Neuronal stem cell (in vitro differentiated cells): ENCODE results near the gene SLC30A2.
A peak's percentile ranks its signal among the peaks of the same experiment; 100 is the strongest.

Experiments
- DNase-seq: peaks from one replicate; pipeline ENCODE4 v3.0.0-alpha.2; 2013; ENCODE audit warnings: low spot score
- H2AFZ ChIP-seq: one replicate; pipeline ENCODE4 v1.6.1; 2013; ENCODE audit warnings: mild to moderate bottlenecking, low read length, inconsistent platforms
- H2AK5ac ChIP-seq: 2 replicates; pipeline ENCODE4 v1.6.1; 2013; ENCODE audit warnings: low read depth, mild to moderate bottlenecking, inconsistent platforms, low read length, moderate library complexity, mixed read lengths
- H2BK120ac ChIP-seq: 2 replicates; pipeline ENCODE4 v1.6.1; 2013; ENCODE audit warnings: low read depth, mild to moderate bottlenecking, inconsistent platforms, low read length, moderate library complexity, mixed read lengths
- H2BK12ac ChIP-seq: one replicate; pipeline ENCODE4 v1.6.1; 2013; ENCODE audit warnings: low read length, inconsistent platforms
- H2BK15ac ChIP-seq: 2 replicates; pipeline ENCODE4 v1.6.1; 2013; ENCODE audit warnings: mild to moderate bottlenecking, low read length, inconsistent platforms, mixed read lengths
- H2BK5ac ChIP-seq: one replicate; pipeline ENCODE4 v1.6.1; 2013; ENCODE audit warnings: inconsistent platforms, mild to moderate bottlenecking, low read length, moderate library complexity
- H3K14ac ChIP-seq: one replicate; pipeline ENCODE4 v1.6.1; 2013; ENCODE audit warnings: low read length, inconsistent platforms
- H3K18ac ChIP-seq: 2 replicates; pipeline ENCODE4 v1.6.1; 2013; ENCODE audit warnings: low read length, inconsistent platforms
- H3K23ac ChIP-seq: 2 replicates; pipeline ENCODE4 v1.6.1; 2013; ENCODE audit warnings: low read depth, mild to moderate bottlenecking, mixed read lengths, low read length, inconsistent platforms; ENCODE audit not compliant: poor library complexity
- H3K27ac ChIP-seq: replicated peaks from 3 replicates; pipeline ENCODE4 v1.5.1; 2013; ENCODE audit warnings: low read length, inconsistent platforms
- H3K27me3 ChIP-seq, 3 experiments: 2 replicates each; pipeline ENCODE4 v1.6.1; 2013; ENCODE audit warnings: low read length in 3 of 3, mild to moderate bottlenecking in 2 of 3, inconsistent platforms in 1 of 3, low read depth in 1 of 3, mixed read lengths in 1 of 3, moderate library complexity in 1 of 3; ENCODE audit not compliant: control insufficient read depth in 3 of 3, insufficient read depth in 3 of 3
- H3K36me3 ChIP-seq, 2 donors: replicated peaks in 1 of 2; 2 replicates each; pipeline ENCODE4 v1.6.1; 2013; ENCODE audit warnings: low read length in 2 of 2; ENCODE audit not compliant: control insufficient read depth in 2 of 2, insufficient read depth in 2 of 2
- H3K4ac ChIP-seq: 2 replicates; pipeline ENCODE4 v1.6.1; 2013; ENCODE audit warnings: inconsistent platforms, mild to moderate bottlenecking, low read length, moderate library complexity
- H3K4me1 ChIP-seq, 2 donors: 1 replicate in 1 of 2; 2 replicates in 1 of 2; pipeline ENCODE4 v1.6.1; 2013; ENCODE audit warnings: low read length in 2 of 2, low read depth in 1 of 2; ENCODE audit not compliant: control insufficient read depth in 2 of 2, insufficient read depth in 1 of 2
- H3K4me2 ChIP-seq: one replicate; pipeline ENCODE4 v1.6.1; 2013; ENCODE audit warnings: mild to moderate bottlenecking, low read length, inconsistent platforms; ENCODE audit not compliant: insufficient read depth, poor library complexity, severe bottlenecking
- H3K4me3 ChIP-seq, 2 donors: 2 replicates each; pipeline ENCODE4 v1.5.1; 2013; ENCODE audit warnings: low read length in 2 of 2, mild to moderate bottlenecking in 2 of 2, inconsistent platforms in 1 of 2, moderate library complexity in 1 of 2
- H3K79me1 ChIP-seq: one replicate; pipeline ENCODE4 v1.6.1; 2013; ENCODE audit warnings: low read depth, mild to moderate bottlenecking, inconsistent platforms, low read length, moderate library complexity
- H3K9ac ChIP-seq: one replicate; pipeline ENCODE4 v1.6.1; 2013; ENCODE audit warnings: mild to moderate bottlenecking, low read depth, low read length, inconsistent platforms; ENCODE audit not compliant: poor library complexity
- H3K9me3 ChIP-seq, 2 donors: replicated peaks in 1 of 2; 2 replicates each; pipeline versions ENCODE3 to v1.6.1; 2013; ENCODE audit warnings: low read length in 2 of 2, mild to moderate bottlenecking in 2 of 2, inconsistent platforms in 1 of 2, low read depth in 1 of 2, mixed read lengths in 1 of 2, moderate library complexity in 1 of 2; ENCODE audit not compliant: control insufficient read depth in 2 of 2, insufficient read depth in 1 of 2
- H4K8ac ChIP-seq: one replicate; pipeline ENCODE4 v1.6.1; 2013; ENCODE audit warnings: low read depth, mild to moderate bottlenecking, inconsistent platforms, low read length, moderate library complexity
- H4K91ac ChIP-seq: one replicate; pipeline ENCODE4 v1.6.1; 2013; ENCODE audit warnings: low read length, low read depth, mild to moderate bottlenecking, inconsistent platforms; ENCODE audit not compliant: poor library complexity
- WGBS, 2 donors: extraction: QIAGEN DNeasy Blood & Tissue Kit; methylation state at CpG; one replicate each; pipeline ENCODE4 v1.1.7; 2013; ENCODE audit warnings: missing lambda C conversion rate in 2 of 2, mixed read lengths in 1 of 2; ENCODE audit not compliant: insufficient read length in 2 of 2, insufficient replicate concordance in 1 of 2; ENCODE audit errors: extremely low coverage in 2 of 2; 5-methylcytosine and 5-hydroxymethylcytosine counted together

The SLC30A2 gene

GRCh38 chr1:26029864-26030481, 15.9 kb downstream of the SLC30A2 start:
- Histone ChIP-seq H3K4me1 (peaks cover 5 to 7% of the 10 kb centered on the region in 2 donors), H2AFZ (no peak overlapping the region), H2BK5ac (peak overlapping the region; percentile 46), H3K36me3 (no peaks in the 10 kb centered on the region), H3K23ac (no peak overlapping the region), H2BK12ac (no peak overlapping the region), H3K4ac (no peak overlapping the region), H3K79me1 (no peaks in the 10 kb centered on the region), H2AK5ac (no peak overlapping the region), H3K27me3 (peaks cover 0 to 17% (median 8%) of the 10 kb centered on the region in 3 experiments), H4K91ac (no peak overlapping the region), H3K9me3 (no peaks in the 10 kb centered on the region), H3K14ac (no peak overlapping the region), H3K18ac (no peak overlapping the region), H4K8ac (no peak overlapping the region), H2BK15ac (no peak overlapping the region), H3K9ac (no peak overlapping the region), H3K4me3 (no peak overlapping the region), H3K27ac (no peak overlapping the region), H3K4me2 (no peak overlapping the region), H2BK120ac (no peak overlapping the region)
- DNase-seq, result no peak
- no CpG with 5 or more reads among the region's 7 CpGs for WGBS, 2 donors

GRCh38 chr1:26029054-26029863, 16.7 kb downstream of the SLC30A2 start:
- Histone ChIP-seq H3K27ac (no peak overlapping the region), H2BK15ac (no peak overlapping the region), H3K23ac (peak overlapping the region; percentile 44), H3K18ac (peak overlapping the region; percentile 59), H2AK5ac (peak overlapping the region; percentile 63), H3K27me3 (peaks cover 0 to 17% (median 3%) of the 10 kb centered on the region in 3 experiments), H2BK5ac (no peak overlapping the region), H2BK12ac (no peak overlapping the region), H3K4me3 (no peak overlapping the region), H3K36me3 (no peaks in the 10 kb centered on the region), H3K4ac (no peak overlapping the region), H3K4me2 (no peak overlapping the region), H4K91ac (no peak overlapping the region), H3K9ac (no peak overlapping the region), H3K4me1 (peaks cover 1 to 2% of the 10 kb centered on the region in 2 donors), H3K9me3 (no peaks in the 10 kb centered on the region), H3K14ac (peak overlapping the region; percentile 87), H2AFZ (no peak overlapping the region), H4K8ac (no peak overlapping the region), H3K79me1 (no peaks in the 10 kb centered on the region), H2BK120ac (no peak overlapping the region)
- no peak for DNase-seq
- no CpG with 5 or more reads among the region's 15 CpGs for WGBS, 2 donors

GRCh38 chr1:26028490-26028980, 17.4 kb downstream of the SLC30A2 start:
- H2BK120ac ChIP-seq, result no peak overlapping the region
- H3K36me3 ChIP-seq, result no peaks in the 10 kb centered on the region
- H3K79me1 ChIP-seq, result no peaks in the 10 kb centered on the region
- no peak overlapping the region for H3K4me3 ChIP-seq
- H2BK5ac ChIP-seq, result peak overlapping the region; percentile 30
- peak overlapping the region; percentile 16 for H2BK15ac ChIP-seq
- peak overlapping the region; percentile 5 for H2AK5ac ChIP-seq
- H3K4me2 ChIP-seq, result no peak overlapping the region
- no peak overlapping the region for H2AFZ ChIP-seq
- no peaks in the 10 kb centered on the region for H3K9me3 ChIP-seq
- H3K9ac ChIP-seq, result peak overlapping the region; percentile 73
- H4K91ac ChIP-seq, result peak overlapping the region; percentile 57
- H3K18ac ChIP-seq, result peak overlapping the region; percentile 33
- no peak overlapping the region for H3K14ac ChIP-seq
- no peak overlapping the region for H3K27ac ChIP-seq
- no peak overlapping the region for H2BK12ac ChIP-seq
- no peak overlapping the region for H3K4ac ChIP-seq
- peak overlapping the region; percentile 14 for H3K23ac ChIP-seq
- peaks cover 0 to 9% (median 2%) of the 10 kb centered on the region in 3 experiments for H3K27me3 ChIP-seq
- H4K8ac ChIP-seq, result peak overlapping the region; percentile 73
- peaks cover 1 to 2% of the 10 kb centered on the region in 2 donors for H3K4me1 ChIP-seq
- no CpG with 5 or more reads among the region's 8 CpGs for WGBS, 2 donors
- no peak for DNase-seq
